Measurements from ENCODE around the gene ANKRD18B. TPM values are rescaled to one million over a fixed set of nuclear protein-coding genes. Genes with fewer than 3 reads are reported as not detected.
"Not testable (repeated sequence)": the region's sequence is repeated elsewhere in the genome, so short reads cannot be mapped to it uniquely, and the experiment has no call there.

Gene ANKRD18B
- total and polyA plus RNA-seq, 3 experiments from 2014 or later: 0.92 TPM; not detected in 2

- no peaks in the 10 kb centered on the region for H3K36me3 Mint-ChIP-seq
- POLR2A ChIA-PET: no interaction called here
- no peaks in the 10 kb centered on the region for H3K9me3 Mint-ChIP-seq
- no peaks in the 10 kb centered on the region for H3K4me1 Mint-ChIP-seq
- H3K4me3 ChIP-seq (ENCODE audit: low read length): no peak overlapping the region
- H3K27me3 ChIP-seq (ENCODE audit: insufficient read depth, low read length, poor library complexity, severe bottlenecking): no peaks in the 10 kb centered on the region
- H3K27me3 Mint-ChIP-seq: peaks cover 2 to 3% of the 10 kb centered on the region in 2 donors
- CTCF ChIA-PET: no interaction called here
- H3K27ac ChIP-seq (ENCODE audit: low read depth, low read length): no peak overlapping the region
- H3K4me3 Mint-ChIP-seq: no peak overlapping the region
- no peaks in the 10 kb centered on the region for H3K4me1 ChIP-seq (ENCODE audit: insufficient read depth, low read length)
- no peaks in the 10 kb centered on the region for H3K36me3 ChIP-seq (ENCODE audit: insufficient read depth, low read length)
- no peaks in the 10 kb centered on the region for H3K9me3 ChIP-seq (ENCODE audit: low read length)
- H3K27ac Mint-ChIP-seq: no peak overlapping the region
- no peak for DNase-seq
These were observed 25.7 kb upstream of the ANKRD18B start for GRCh38 chr9:33498387-33498786.

GRCh38 chr9:33506626-33507370 lies 17.3 kb upstream of the ANKRD18B start:
- H3K9me3 Mint-ChIP-seq: no peaks in the 10 kb centered on the region
- no peaks in the 10 kb centered on the region for H3K36me3 ChIP-seq (ENCODE audit: insufficient read depth, low read length)
- no peak overlapping the region for H3K4me3 Mint-ChIP-seq
- no peak overlapping the region for H3K27ac Mint-ChIP-seq
- POLR2A ChIA-PET: no interaction called here
- H3K4me1 Mint-ChIP-seq: peaks cover 7 to 14% (median 9%) of the 10 kb centered on the region in 3 donors
- peaks cover 0 to 2% (median 0%) of the 10 kb centered on the region in 3 donors for H3K36me3 Mint-ChIP-seq
- no peaks in the 10 kb centered on the region for H3K4me1 ChIP-seq (ENCODE audit: insufficient read depth, low read length)
- CTCF ChIA-PET: interaction anchor here (0.8 kb wide), 1 partner anchor 132 kb away, joined by 3 read pairs; no protein-coding TSS in a partner anchor
- no peaks in the 10 kb centered on the region for H3K9me3 ChIP-seq (ENCODE audit: low read length)
- H3K27me3 Mint-ChIP-seq: no peaks in the 10 kb centered on the region
- H3K27ac ChIP-seq (ENCODE audit: low read depth, low read length): peak overlapping the region; percentile 47
- no peak overlapping the region for H3K4me3 ChIP-seq (ENCODE audit: low read length)
- no peaks in the 10 kb centered on the region for H3K27me3 ChIP-seq (ENCODE audit: insufficient read depth, low read length, poor library complexity, severe bottlenecking)
- no peak for DNase-seq

GRCh38 chr9:33510262-33511183 lies 13.5 kb upstream of the ANKRD18B start:
- H3K27ac Mint-ChIP-seq: peak overlapping the region in 7 of 8 donors; percentile 7 to 98 (median 91)
- H3K4me1 ChIP-seq (ENCODE audit: insufficient read depth, low read length): no peaks in the 10 kb centered on the region
- DNase-seq: peak in 2 of 5 donors; percentile 16 to 37
- H3K27ac ChIP-seq (ENCODE audit: low read depth, low read length): peak overlapping the region; percentile 67
- ChIA-PET CTCF (interaction anchor here (0.7 to 1.3 kb wide), 3 partner anchors 10 to 44 kb away, joined by 3 to 6 read pairs (median 5); partner anchors contain the start of gene ANKRD18B), POLR2A (interaction anchor here (0.7 to 1.0 kb wide), 2 partner anchors 37 to 98 kb away, joined by 4 to 5 read pairs; partner anchors contain the start of gene NOL6)
- no peaks in the 10 kb centered on the region for H3K27me3 ChIP-seq (ENCODE audit: insufficient read depth, low read length, poor library complexity, severe bottlenecking)
- peaks cover 7 to 14% (median 9%) of the 10 kb centered on the region in 3 donors for H3K4me1 Mint-ChIP-seq
- H3K27me3 Mint-ChIP-seq: no peaks in the 10 kb centered on the region
- no peaks in the 10 kb centered on the region for H3K9me3 Mint-ChIP-seq
- peak overlapping the region; percentile 85 to 99 (median 95) for H3K4me3 Mint-ChIP-seq
- H3K36me3 Mint-ChIP-seq: peaks cover 0 to 2% (median 0%) of the 10 kb centered on the region in 3 donors
- no peaks in the 10 kb centered on the region for H3K36me3 ChIP-seq (ENCODE audit: insufficient read depth, low read length)
- H3K4me3 ChIP-seq (ENCODE audit: low read length): peak overlapping the region; percentile 75
- no peaks in the 10 kb centered on the region for H3K9me3 ChIP-seq (ENCODE audit: low read length)

- H3K27ac ChIP-seq (ENCODE audit: low read depth, low read length): peak overlapping the region; percentile 67
- Mint-ChIP-seq H3K4me1 (peaks cover 7 to 14% (median 9%) of the 10 kb centered on the region in 3 donors), H3K4me3 (peak overlapping the region; percentile 85 to 99 (median 95)), H3K27ac (peak overlapping the region in 6 of 8 donors; percentile 7 to 98 (median 92))
- ChIA-PET CTCF (interaction anchor here (1.3 kb wide), 1 partner anchor 45 kb away, joined by 5 read pairs; no protein-coding TSS in a partner anchor), POLR2A (interaction anchor here (1.0 kb wide), 1 partner anchor 38 kb away, joined by 4 read pairs; the partner anchor contains the start of gene NOL6)
- H3K36me3 ChIP-seq (ENCODE audit: insufficient read depth, low read length); H3K36me3 Mint-ChIP-seq; H3K27me3 ChIP-seq (ENCODE audit: insufficient read depth, low read length, poor library complexity, severe bottlenecking); H3K9me3 Mint-ChIP-seq; H3K4me1 ChIP-seq (ENCODE audit: insufficient read depth, low read length); H3K9me3 ChIP-seq (ENCODE audit: low read length); H3K27me3 Mint-ChIP-seq; DNase-seq: not testable (repeated sequence)
- peak overlapping the region; percentile 75 for H3K4me3 ChIP-seq (ENCODE audit: low read length)
These were observed 12.9 kb upstream of the ANKRD18B start for GRCh38 chr9:33511184-33511517.

GRCh38 chr9:33512535-33512934 lies 11.5 kb upstream of the ANKRD18B start:
- DNase-seq: not testable (repeated sequence)

GRCh38 chr9:33515342-33515995 lies 8.6 kb upstream of the ANKRD18B start:
- H3K9me3 Mint-ChIP-seq; DNase-seq; H3K27ac Mint-ChIP-seq; CTCF ChIA-PET; H3K4me1 Mint-ChIP-seq; H3K4me1 ChIP-seq (ENCODE audit: insufficient read depth, low read length); H3K36me3 ChIP-seq (ENCODE audit: insufficient read depth, low read length); H3K4me3 Mint-ChIP-seq; POLR2A ChIA-PET; H3K27ac ChIP-seq (ENCODE audit: low read depth, low read length); H3K9me3 ChIP-seq (ENCODE audit: low read length); H3K36me3 Mint-ChIP-seq; H3K27me3 ChIP-seq (ENCODE audit: insufficient read depth, low read length, poor library complexity, severe bottlenecking); H3K4me3 ChIP-seq (ENCODE audit: low read length): not testable (repeated sequence)
- H3K27me3 Mint-ChIP-seq: peaks cover 2 to 11% of the 10 kb centered on the region in 2 donors

More at GRCh38 chr9:33512535-33512934, 11.5 kb upstream of the ANKRD18B start:
- POLR2A ChIA-PET; H3K27me3 ChIP-seq (ENCODE audit: insufficient read depth, low read length, poor library complexity, severe bottlenecking); CTCF ChIA-PET; H3K4me1 Mint-ChIP-seq; H3K27me3 Mint-ChIP-seq; H3K36me3 ChIP-seq (ENCODE audit: insufficient read depth, low read length); H3K4me3 ChIP-seq (ENCODE audit: low read length); H3K4me1 ChIP-seq (ENCODE audit: insufficient read depth, low read length); H3K27ac ChIP-seq (ENCODE audit: low read depth, low read length); H3K36me3 Mint-ChIP-seq; H3K27ac Mint-ChIP-seq; H3K9me3 Mint-ChIP-seq; H3K9me3 ChIP-seq (ENCODE audit: low read length): not testable (repeated sequence)
- H3K4me3 Mint-ChIP-seq: peak overlapping the region in 2 of 7 donors; percentile 20 to 23

- H3K4me1 ChIP-seq (ENCODE audit: insufficient read depth, low read length); H3K27me3 ChIP-seq (ENCODE audit: insufficient read depth, low read length, poor library complexity, severe bottlenecking); POLR2A ChIA-PET; H3K36me3 Mint-ChIP-seq; CTCF ChIA-PET; H3K27ac ChIP-seq (ENCODE audit: low read depth, low read length); H3K36me3 ChIP-seq (ENCODE audit: insufficient read depth, low read length); H3K4me1 Mint-ChIP-seq; H3K9me3 Mint-ChIP-seq; DNase-seq; H3K4me3 Mint-ChIP-seq; H3K4me3 ChIP-seq (ENCODE audit: low read length); H3K9me3 ChIP-seq (ENCODE audit: low read length); H3K27ac Mint-ChIP-seq: not testable (repeated sequence)
- peaks cover 2 to 15% of the 10 kb centered on the region in 2 donors for H3K27me3 Mint-ChIP-seq
These were observed 7.7 kb upstream of the ANKRD18B start for GRCh38 chr9:33516397-33516796.
